ENCODE results near the gene NPB. TPM values are rescaled to one million over a fixed set of nuclear protein-coding genes. Genes with fewer than 3 reads are reported as not detected.

NPB gene
- total RNA-seq, 3 donors from 2014 or later (not counting 1 experiment from before 2014, with no cell fraction given): 0.18 to 0.31 TPM; not detected in 1

DNA sequence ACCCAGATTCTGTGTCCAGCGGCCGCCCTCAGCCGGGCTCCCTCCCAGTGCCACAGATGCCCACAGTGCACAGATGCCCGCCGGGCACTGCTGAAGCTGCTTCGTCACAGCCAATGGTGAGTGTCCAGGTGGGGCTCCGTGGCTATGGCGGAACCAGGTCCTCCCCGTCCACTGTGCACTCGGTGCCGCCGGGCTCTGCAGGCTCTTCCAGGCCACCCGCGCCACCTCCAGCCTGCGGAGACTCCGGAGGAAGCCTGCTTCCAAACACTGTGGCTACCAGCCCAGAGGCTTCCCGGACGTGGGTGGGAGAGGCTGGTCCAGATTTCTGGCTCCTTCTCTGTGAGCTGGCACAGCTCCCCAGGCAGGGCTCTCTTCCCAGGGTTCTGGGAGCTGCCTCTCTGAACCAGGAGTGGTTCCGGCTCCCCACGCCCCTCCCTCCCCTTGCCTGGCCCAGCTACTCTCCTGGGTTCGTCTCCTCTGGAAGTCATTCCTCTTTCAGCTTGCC is 37.9 kb downstream of the NPB start:
- Histone ChIP-seq H3K4me1 (ENCODE audit: control insufficient read depth, insufficient read depth, low read length) (peaks cover 12% of the 10 kb centered on the region), H3K36me3 (ENCODE audit: control insufficient read depth, insufficient read depth, low read length) (no peaks in the 10 kb centered on the region), H3K4me3 (ENCODE audit: low read length) (no peak overlapping the region), H3K9me3 (ENCODE audit: control insufficient read depth, insufficient read depth, low read length) (no peaks in the 10 kb centered on the region), H3K27ac (ENCODE audit: low read length) (no peak overlapping the region), H3K27me3 (ENCODE audit: control insufficient read depth, insufficient read depth, low read length) (peaks cover 6% of the 10 kb centered on the region)
- ATAC-seq (no peak), DNase-seq (no peak)
- peaks cover 0 to 7% of the 10 kb centered on the region in 2 donors for H3K4me1 Mint-ChIP-seq
- peaks cover 0 to under 1% of the 10 kb centered on the region in 2 donors for H3K27me3 Mint-ChIP-seq (ENCODE audit: low read depth in 2 of 2)
- 94% methylated on average over 21 of the region's 21 CpGs for WGBS (ENCODE audit: insufficient coverage)
- intact Hi-C loops (cut with micrococcal nuclease): no loop called here
- TF ChIP-seq, protein P1, sequence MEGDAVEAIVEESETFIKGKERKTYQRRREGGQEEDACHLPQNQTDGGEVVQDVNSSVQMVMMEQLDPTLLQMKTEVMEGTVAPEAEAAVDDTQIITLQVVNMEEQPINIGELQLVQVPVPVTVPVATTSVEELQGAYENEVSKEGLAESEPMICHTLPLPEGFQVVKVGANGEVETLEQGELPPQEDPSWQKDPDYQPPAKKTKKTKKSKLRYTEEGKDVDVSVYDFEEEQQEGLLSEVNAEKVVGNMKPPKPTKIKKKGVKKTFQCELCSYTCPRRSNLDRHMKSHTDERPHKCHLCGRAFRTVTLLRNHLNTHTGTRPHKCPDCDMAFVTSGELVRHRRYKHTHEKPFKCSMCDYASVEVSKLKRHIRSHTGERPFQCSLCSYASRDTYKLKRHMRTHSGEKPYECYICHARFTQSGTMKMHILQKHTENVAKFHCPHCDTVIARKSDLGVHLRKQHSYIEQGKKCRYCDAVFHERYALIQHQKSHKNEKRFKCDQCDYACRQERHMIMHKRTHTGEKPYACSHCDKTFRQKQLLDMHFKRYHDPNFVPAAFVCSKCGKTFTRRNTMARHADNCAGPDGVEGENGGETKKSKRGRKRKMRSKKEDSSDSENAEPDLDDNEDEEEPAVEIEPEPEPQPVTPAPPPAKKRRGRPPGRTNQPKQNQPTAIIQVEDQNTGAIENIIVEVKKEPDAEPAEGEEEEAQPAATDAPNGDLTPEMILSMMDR (IDR thresholded peaks at IDR 0.05): no peak
- no peak overlapping the region for H3K4me3 Mint-ChIP-seq
- no peaks in the 10 kb centered on the region for H3K9me3 Mint-ChIP-seq
- no peak overlapping the region for H3K27ac Mint-ChIP-seq
- no peaks in the 10 kb centered on the region for H3K36me3 Mint-ChIP-seq

DNA sequence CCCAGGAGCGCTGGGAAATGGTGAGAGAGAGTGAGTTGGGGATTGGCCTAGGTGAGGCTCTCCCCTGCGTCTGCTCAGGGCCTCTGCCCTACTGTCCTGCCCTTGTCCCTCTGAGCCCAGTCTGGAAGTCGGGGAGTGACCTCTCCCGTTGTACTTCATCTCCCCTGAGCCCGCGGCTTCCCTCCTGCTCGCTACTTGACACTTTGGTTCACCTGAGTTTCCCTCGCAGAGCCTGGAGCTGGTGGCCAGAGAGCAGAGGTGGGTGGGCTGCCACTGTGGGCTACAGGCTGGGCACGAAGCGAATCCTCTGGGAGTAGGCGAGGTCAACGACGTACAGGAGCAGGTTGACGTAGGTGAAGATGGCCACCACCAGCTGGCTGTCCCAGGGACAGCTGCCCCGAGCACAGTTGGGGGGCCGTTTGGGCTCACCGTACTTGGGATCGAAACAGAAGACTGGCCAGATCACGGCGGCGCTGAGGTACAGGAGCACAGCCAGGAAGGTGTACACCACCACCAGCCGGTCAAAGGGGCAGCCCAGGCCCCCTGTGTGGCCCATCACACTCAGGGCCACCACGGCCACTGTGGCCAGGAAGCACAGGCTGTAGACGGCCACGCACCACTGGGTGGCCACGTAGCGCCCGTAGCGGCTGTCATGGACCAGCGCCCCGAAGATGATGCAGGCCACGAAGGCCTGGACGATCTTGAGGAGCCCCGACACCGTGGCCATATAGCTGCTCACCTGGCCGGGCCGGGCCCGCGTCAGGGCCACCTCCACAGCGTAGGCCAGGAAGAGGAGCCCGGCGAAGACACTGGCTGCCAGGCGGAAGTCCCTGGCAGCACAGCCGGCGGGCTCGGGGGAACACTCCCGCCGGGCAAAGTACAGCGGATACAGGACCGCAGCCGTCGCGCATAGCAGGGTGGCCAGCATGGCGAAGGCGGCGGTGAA is 38.8 kb downstream of the NPB start:
- H3K27me3 Mint-ChIP-seq (ENCODE audit: low read depth in 2 of 2): no peaks in the 10 kb centered on the region
- no peaks in the 10 kb centered on the region for H3K36me3 Mint-ChIP-seq
- Histone ChIP-seq H3K27me3 (ENCODE audit: control insufficient read depth, insufficient read depth, low read length) (peaks cover 6% of the 10 kb centered on the region), H3K27ac (ENCODE audit: low read length) (no peak overlapping the region), H3K4me1 (ENCODE audit: control insufficient read depth, insufficient read depth, low read length) (peaks cover 12% of the 10 kb centered on the region), H3K4me3 (ENCODE audit: low read length) (no peak overlapping the region), H3K36me3 (ENCODE audit: control insufficient read depth, insufficient read depth, low read length) (no peaks in the 10 kb centered on the region), H3K9me3 (ENCODE audit: control insufficient read depth, insufficient read depth, low read length) (no peaks in the 10 kb centered on the region)
- 93% methylated on average over 56 of the region's 56 CpGs for WGBS (ENCODE audit: insufficient coverage)
- no peak for ATAC-seq
- intact Hi-C loops (cut with micrococcal nuclease): no loop called here
- no peak overlapping the region for H3K27ac Mint-ChIP-seq
- no peak for DNase-seq
- TF ChIP-seq, protein P1 (IDR thresholded peaks at IDR 0.05): no peak
- H3K4me1 Mint-ChIP-seq: peaks cover 0 to 7% of the 10 kb centered on the region in 2 donors
- no peaks in the 10 kb centered on the region for H3K9me3 Mint-ChIP-seq
- H3K4me3 Mint-ChIP-seq: no peak overlapping the region

DNA sequence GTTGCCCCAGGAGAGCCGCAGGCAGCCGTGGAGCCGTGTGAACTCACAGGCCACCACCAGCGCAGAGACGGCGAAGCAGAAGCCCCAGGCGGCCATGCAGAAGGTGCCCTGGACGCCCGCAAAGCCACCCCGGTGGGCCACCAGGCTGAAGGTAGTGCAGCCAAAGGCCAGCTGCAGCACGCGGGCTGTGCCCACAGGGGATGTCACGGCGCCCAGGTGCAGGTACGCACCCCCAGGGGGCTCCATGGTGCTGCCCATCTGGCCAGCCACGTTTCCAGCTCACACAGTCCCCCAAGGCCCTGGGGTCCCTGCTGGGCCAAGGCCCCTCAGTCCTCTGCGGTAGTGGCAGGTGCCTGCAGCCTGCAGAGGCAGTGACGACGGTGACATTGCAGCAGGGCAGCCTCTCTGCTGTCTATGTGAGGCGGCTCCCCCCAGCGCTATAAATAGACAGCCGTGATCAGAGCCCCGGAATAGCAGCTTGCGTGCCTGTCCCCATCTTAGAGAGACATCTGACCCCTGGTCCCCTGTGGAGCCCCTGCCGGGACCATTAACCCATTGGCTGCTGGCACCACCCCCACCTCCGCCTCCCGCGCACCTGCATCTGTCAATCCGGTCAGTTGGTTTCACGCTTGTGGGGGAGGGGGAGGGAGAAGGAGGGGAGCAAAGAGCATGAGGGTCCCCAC is 39.6 kb downstream of the NPB start:
- TF ChIP-seq, protein P1 (IDR thresholded peaks at IDR 0.05): no peak
- Mint-ChIP-seq H3K36me3 (no peaks in the 10 kb centered on the region), H3K27me3 (ENCODE audit: low read depth in 2 of 2) (no peaks in the 10 kb centered on the region), H3K4me1 (peaks cover 0 to 7% of the 10 kb centered on the region in 2 donors), H3K4me3 (no peak overlapping the region), H3K27ac (no peak overlapping the region), H3K9me3 (no peaks in the 10 kb centered on the region)
- no peak overlapping the region for H3K4me3 ChIP-seq (ENCODE audit: low read length)
- intact Hi-C loops (cut with micrococcal nuclease): no loop called here
- 58% methylated on average over 30 of the region's 30 CpGs for WGBS (ENCODE audit: insufficient coverage)
- DNase-seq: no peak
- H3K36me3 ChIP-seq (ENCODE audit: control insufficient read depth, insufficient read depth, low read length): no peaks in the 10 kb centered on the region
- peaks cover 9% of the 10 kb centered on the region for H3K4me1 ChIP-seq (ENCODE audit: control insufficient read depth, insufficient read depth, low read length)
- ATAC-seq: no peak
- no peak overlapping the region for H3K27ac ChIP-seq (ENCODE audit: low read length)
- H3K27me3 ChIP-seq (ENCODE audit: control insufficient read depth, insufficient read depth, low read length): peaks cover 6% of the 10 kb centered on the region
- no peaks in the 10 kb centered on the region for H3K9me3 ChIP-seq (ENCODE audit: control insufficient read depth, insufficient read depth, low read length)
